ENCODE data around the gene DAPP1. TPM values are rescaled to one million over a fixed set of nuclear protein-coding genes. Genes with fewer than 3 reads are reported as not detected.

The DAPP1 gene
- total RNA-seq, 1 donor from 2014 or later: 0.74 TPM

DNA sequence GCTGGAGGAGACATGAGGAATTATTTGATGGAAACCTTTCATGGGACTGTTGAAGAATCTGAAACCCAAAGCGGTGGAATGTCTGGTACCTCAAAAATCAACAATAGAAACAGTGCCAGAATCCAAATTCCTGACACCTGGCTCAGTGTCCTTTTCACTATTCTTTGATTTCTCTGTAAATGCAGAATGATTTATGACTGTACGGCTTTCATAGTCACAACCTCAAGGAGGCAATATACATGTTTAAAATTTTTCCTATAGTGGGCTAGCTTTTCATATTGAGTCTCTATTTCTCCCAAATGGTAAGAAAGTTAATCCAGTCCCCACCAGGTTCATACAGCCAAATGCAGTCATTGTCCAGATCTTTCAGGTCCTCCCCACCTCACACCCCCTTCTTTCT lies 19.3 kb downstream of the DAPP1 start:
- no peak for DNase-seq
- H3K36me3 ChIP-seq: no peaks in the 10 kb centered on the region
- H3K9me3 ChIP-seq (replicated peaks): no peaks in the 10 kb centered on the region
- no peak overlapping the region for H3K4me3 ChIP-seq
- no peak for TF ChIP-seq CTCF (IDR thresholded peaks at IDR 0.05; ENCODE audit: borderline replicate concordance)
- no peak overlapping the region for H3K27ac ChIP-seq (replicated peaks)
- intact Hi-C loops (cut with micrococcal nuclease): no loop called here
- no peaks in the 10 kb centered on the region for H3K27me3 ChIP-seq (ENCODE audit: low read depth)
- H3K4me1 ChIP-seq: no peaks in the 10 kb centered on the region

- intact Hi-C loops (cut with micrococcal nuclease): no loop called here
These were observed 22.3 kb downstream of the DAPP1 start for GRCh38 chr4:99838927-99839326.

GRCh38 chr4:99841129-99841528 lies 24.5 kb downstream of the DAPP1 start:
- Histone ChIP-seq H3K4me1 (no peaks in the 10 kb centered on the region), H3K4me3 (no peak overlapping the region), H3K27ac (replicated peaks) (no peak overlapping the region), H3K36me3 (no peaks in the 10 kb centered on the region), H3K27me3 (ENCODE audit: low read depth) (no peaks in the 10 kb centered on the region), H3K9me3 (replicated peaks) (no peaks in the 10 kb centered on the region)
- TF ChIP-seq CTCF (IDR thresholded peaks at IDR 0.05; ENCODE audit: borderline replicate concordance): no peak
- no peak for DNase-seq
- intact Hi-C loops (cut with micrococcal nuclease): no loop called here

More at GRCh38 chr4:99838927-99839326, 22.3 kb downstream of the DAPP1 start:
- no peaks in the 10 kb centered on the region for H3K9me3 ChIP-seq (replicated peaks)
- H3K27me3 ChIP-seq (ENCODE audit: low read depth): no peaks in the 10 kb centered on the region
- H3K36me3 ChIP-seq: no peaks in the 10 kb centered on the region
- no peak for DNase-seq
- H3K4me3 ChIP-seq: no peak overlapping the region
- no peaks in the 10 kb centered on the region for H3K4me1 ChIP-seq
- no peak overlapping the region for H3K27ac ChIP-seq (replicated peaks)
- no peak for TF ChIP-seq CTCF (IDR thresholded peaks at IDR 0.05; ENCODE audit: borderline replicate concordance)

- no peak for TF ChIP-seq CTCF (IDR thresholded peaks at IDR 0.05; ENCODE audit: borderline replicate concordance)
- intact Hi-C loops (cut with micrococcal nuclease): no loop called here
- Histone ChIP-seq H3K4me1 (no peaks in the 10 kb centered on the region), H3K4me3 (no peak overlapping the region), H3K27ac (replicated peaks) (no peak overlapping the region), H3K36me3 (no peaks in the 10 kb centered on the region), H3K9me3 (replicated peaks) (no peaks in the 10 kb centered on the region), H3K27me3 (ENCODE audit: low read depth) (no peaks in the 10 kb centered on the region)
- DNase-seq: no peak
These were observed 26.8 kb downstream of the DAPP1 start for GRCh38 chr4:99843413-99843812.

GRCh38 chr4:99844048-99844447 lies 27.4 kb downstream of the DAPP1 start:
- DNase-seq: no peak

More at GRCh38 chr4:99844048-99844447, 27.4 kb downstream of the DAPP1 start:
- Histone ChIP-seq H3K4me1 (no peaks in the 10 kb centered on the region), H3K9me3 (replicated peaks) (no peaks in the 10 kb centered on the region), H3K27ac (replicated peaks) (no peak overlapping the region), H3K36me3 (no peaks in the 10 kb centered on the region), H3K27me3 (ENCODE audit: low read depth) (no peaks in the 10 kb centered on the region), H3K4me3 (no peak overlapping the region)
- intact Hi-C loops (cut with micrococcal nuclease): no loop called here
- TF ChIP-seq CTCF (IDR thresholded peaks at IDR 0.05; ENCODE audit: borderline replicate concordance): no peak

Measured in left ventricle myocardium inferior (tissue), 1 donor.